ENCODE measurements around the gene CCNF.
"Not testable (repeated sequence)": the region's sequence is repeated elsewhere in the genome, so short reads cannot be mapped to it uniquely, and the experiment has no call there.

Gene CCNF

DNA sequence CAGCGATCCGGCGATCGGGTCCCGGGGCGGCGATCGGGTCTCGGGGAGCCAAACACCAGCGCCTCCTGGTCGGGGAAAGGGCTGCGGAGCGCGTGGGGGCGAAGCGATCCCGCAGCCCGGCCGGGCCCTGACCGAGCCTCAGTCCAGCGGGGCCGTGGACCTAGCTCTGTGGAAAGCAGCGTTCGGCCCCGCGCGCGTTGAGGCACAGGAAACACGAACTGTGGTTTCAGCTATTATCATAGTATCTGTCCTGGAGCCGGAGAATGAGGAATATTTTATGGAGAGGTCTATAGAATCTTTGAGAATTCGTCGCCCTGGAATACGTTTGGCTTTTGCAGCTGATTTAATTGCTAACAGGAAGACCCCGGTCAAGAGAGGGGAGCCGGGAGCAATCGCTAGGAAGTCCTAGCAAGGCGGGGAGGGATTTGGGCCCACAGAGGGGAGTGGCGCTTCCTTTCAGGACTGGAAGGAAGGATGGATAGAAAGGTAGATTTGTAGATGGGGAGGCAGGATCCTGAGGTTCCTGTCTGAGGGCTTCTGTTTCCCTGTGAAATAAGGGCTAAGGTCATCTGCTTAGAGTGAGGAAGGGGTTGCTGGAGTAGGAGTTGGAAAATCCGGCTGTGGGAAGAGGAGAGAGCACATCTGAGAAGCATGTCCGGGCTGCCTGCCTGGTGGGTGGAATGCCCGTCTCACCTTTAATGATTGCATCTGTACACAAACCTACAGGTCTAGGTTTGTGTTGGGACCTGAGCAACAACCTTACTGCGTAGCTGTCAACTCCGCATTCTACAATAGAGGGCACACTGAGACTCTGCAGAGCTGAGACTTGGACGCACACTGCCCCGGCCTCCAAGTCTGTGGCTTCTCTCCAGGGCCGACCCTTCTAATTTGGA lies 770 bp downstream of the CCNF start:
- DNase-seq = no peak

GRCh38 chr16:2432286-2432685 lies 3.0 kb downstream of the CCNF start:
- DNase-seq = no peak

DNA sequence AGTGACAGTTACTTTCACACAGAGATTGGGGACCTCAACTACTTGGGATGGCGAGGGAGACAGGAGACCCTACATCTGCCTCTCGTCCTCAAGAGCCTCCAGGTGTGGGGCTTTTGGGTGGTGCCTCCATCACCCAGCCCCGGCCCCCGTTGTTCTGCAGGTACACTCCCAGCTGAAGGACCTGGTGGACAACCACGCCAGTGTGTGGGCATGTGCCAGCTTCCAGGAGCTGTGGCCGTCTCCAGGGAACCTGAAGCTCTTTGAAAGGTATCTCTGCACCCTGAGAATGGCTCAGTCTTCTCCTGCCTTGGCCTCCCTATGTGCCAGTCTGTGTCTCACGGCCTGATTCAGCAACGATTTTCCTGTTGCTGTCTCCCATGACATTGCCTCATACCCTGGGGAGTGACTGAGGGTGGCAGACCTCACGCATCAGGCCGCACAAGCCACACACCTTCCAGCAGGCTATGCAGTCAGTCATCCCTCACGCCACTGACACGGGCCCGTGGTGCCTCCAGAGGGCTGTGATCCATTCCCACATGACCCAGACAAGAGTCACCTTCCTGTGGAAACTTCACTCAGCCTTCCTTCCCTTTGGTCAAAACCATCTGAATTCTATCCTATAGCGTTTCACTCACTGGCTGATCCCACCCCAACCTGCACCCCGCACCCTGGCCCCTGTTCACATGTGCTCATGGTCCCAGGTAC lies 3.7 kb downstream of the CCNF start:
- DNase-seq = no peak

GRCh38 chr16:2435236-2435635 lies 6.0 kb downstream of the CCNF start:
- not testable (repeated sequence) for DNase-seq

- DNase-seq = no peak
These were observed 6.9 kb downstream of the CCNF start for GRCh38 chr16:2436110-2436509.

- DNase-seq = no peak
These were observed 8.0 kb downstream of the CCNF start for GRCh38 chr16:2437032-2437790.

DNA sequence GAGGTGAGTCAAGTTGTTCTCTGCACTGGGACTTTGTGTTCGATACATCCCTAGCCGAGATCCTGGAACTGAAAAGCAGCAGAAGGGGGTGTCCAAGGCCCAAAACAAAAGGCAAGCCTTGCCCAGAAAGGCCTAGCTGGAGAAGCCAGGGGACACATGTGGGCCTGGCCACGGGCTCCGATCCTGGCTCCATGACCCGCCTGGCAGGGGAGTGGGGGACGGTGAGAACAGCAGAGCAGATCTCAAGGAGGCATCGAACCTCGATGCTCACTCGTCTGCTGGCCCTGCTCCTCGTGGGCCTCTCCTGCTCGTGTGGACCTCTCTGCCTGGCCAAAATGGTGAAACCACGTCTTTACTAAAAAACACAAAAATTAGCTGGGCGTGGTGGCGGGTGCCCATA lies 8.9 kb downstream of the CCNF start:
- no peak for DNase-seq

DNA sequence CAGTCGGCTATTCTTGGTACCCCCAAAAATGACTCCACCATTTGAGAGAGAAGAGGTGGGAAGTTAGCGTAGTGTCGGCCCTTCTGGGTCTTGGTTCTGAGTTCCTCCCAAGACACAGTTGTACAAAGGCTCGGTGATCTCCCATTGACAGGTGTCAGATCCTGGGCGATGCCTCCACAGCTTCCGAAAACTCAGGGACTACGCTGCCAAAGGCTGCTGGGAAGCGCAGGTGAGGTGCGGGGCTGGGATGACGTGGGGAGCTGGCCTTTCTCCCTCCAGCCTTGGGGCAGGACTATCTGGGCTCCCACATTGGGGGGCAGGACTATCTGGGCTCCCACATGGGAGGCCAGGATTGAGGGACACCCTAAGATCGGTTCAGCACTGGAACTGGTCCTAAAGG lies 10.4 kb downstream of the CCNF start:
- DNase-seq = no peak

- DNase-seq = not testable (repeated sequence)
These were observed 12.0 kb downstream of the CCNF start for GRCh38 chr16:2441143-2441804.

DNA sequence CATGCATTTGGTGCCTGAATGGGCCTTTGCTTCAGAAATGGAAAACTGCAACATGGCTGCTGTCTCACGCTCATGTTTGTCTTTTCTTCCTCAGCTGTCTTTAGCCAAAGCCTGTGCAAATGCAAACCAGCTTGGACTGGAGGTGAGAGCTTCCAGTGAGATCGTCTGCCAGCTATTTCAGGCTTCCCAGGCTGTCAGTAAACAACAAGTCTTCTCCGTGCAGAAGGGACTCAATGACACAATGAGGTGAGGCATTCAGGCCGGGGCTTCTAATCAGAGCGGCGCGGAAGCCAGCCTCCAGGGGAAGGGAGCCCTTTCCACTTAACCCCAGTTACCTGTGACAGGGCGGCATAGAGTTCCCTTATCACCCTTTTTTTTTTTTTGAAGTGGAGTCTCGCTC lies 14.3 kb downstream of the CCNF start:
- no peak for DNase-seq

- no peak for DNase-seq
These were observed 18.8 kb downstream of the CCNF start for GRCh38 chr16:2447920-2448583.

- no peak for DNase-seq
These were observed 19.9 kb downstream of the CCNF start for GRCh38 chr16:2449118-2449517.

DNA sequence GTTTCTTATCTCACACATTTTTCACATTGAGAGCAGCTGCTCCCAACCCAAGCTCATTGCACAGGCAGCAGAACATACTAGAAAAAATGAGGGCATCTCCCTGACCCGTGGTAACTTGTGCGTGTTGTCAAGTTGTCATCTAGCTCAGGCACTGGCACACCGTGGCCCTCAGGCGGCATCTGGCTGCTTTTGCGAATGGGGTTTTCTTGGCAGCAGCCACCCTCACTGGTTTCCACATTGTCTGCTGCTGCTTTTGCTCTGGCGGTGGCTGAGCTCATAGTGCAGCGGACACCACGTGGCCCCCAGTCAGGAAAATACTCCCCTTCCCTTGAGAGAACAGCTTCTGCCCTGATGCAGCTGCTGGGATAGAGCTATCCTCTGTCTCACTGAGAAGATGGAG lies 21.3 kb downstream of the CCNF start:
- DNase-seq = no peak

DNA sequence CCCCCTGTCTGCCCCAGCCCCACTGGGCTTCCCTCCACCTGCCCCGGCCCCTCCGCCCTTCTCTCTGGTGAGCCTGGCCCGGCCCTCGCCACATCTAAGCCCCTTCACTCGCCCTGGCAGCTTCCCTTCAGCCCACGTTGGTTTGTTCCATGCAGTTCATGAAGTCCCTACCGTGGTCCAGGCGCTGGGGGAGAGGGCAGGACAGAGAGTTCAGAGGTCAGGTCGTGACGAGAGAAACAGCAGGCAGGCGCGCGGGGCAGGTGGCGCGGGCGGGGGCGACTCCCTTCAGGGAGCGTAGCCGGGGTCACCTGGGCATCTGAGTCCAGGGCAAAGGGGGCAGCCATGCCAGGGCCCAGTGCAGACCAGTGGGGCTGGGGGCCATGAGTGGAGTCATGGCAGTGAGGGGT lies 21.7 kb downstream of the CCNF start:
- DNase-seq = no peak

DNA sequence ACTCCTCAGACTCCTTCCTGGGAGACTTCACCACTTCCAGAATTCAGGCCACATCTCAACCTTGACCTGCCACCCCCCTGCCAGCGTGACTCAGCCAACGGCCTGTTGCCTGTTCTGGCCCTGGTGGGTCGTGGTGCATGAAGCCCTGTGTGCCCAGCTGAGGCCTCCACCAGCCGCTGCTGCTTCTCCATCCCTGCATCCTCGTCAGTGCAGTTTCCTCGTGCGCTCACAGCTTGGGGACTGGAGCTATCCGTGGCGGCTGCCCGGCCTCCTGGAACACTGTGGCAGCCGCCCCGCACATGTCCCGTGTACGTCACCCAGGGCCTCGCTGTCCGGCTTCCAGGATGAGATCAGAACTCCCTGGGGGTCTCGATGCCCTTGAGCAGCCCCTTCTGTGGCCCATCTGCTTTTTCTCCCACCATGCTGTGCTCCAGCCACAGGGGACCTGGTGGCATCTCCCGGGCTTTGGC lies 22.6 kb downstream of the CCNF start:
- no peak for DNase-seq

GRCh38 chr16:2452650-2453049 lies 23.4 kb downstream of the CCNF start:
- no peak for DNase-seq

GRCh38 chr16:2455081-2455845 lies 26.0 kb downstream of the CCNF start:
- DNase-seq = no peak

DNA sequence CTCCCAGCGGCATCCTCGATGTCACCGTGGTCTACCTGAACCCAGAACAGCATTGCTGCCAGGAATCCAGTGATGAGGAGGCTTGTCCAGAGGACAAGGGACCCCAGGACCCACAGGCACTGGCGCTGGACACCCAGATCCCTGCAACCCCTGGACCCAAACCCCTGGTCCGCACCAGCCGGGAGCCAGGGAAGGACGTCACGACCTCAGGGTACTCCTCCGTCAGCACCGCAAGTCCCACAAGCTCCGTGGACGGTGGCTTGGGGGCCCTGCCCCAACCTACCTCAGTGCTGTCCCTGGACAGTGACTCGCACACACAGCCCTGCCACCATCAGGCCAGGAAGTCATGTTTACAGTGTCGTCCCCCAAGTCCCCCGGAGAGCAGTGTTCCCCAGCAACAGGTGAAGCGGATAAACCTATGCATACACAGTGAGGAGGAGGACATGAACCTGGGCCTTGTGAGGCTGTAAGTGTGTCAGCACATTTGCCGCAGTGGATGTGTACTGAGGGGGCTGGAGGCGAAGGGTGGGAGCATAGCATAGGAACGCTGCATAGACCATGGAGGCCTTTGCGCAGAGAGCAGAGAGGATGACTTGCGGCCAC lies 27.4 kb downstream of the CCNF start:
- no peak for DNase-seq

DNA sequence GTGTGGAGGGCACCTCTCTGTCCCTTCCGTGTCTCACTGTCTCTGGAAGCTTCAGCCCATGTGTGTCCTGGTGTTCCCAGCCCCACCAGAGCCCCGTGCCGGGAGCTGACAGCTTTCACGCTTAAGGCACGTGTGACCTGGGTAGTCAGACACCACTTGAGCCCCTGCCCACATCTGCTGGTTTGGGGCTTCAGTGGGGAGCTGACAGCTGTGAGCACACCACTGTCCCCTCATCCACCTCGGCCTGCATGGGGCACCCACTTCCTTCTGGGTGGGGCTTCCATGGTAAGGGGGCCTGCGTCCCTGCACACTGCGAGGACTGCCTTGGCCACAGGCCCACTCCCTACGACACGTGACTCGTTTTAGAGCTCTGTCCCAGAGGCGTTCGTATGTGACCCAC lies 28.0 kb downstream of the CCNF start:
- no peak for DNase-seq

GRCh38 chr16:2457946-2458345 lies 28.7 kb downstream of the CCNF start:
- DNase-seq = no peak

All from stimulated activated CD8-positive, alpha-beta memory T cell treated with anti-CD3 and anti-CD28 coated beads, Interleukin-4, amount 100 ng/mL, for 48 hours (primary cell).